IPS DF 4.7 (cell line): ENCODE results near the gene SLC11A1.

Experiments used
- DNase-seq: peaks from one replicate; pipeline ENCODE4 v3.0.0-alpha.2; 2013; ENCODE audit warnings: low spot score; ENCODE audit errors: extremely low read depth

SLC11A1 gene, protein sequence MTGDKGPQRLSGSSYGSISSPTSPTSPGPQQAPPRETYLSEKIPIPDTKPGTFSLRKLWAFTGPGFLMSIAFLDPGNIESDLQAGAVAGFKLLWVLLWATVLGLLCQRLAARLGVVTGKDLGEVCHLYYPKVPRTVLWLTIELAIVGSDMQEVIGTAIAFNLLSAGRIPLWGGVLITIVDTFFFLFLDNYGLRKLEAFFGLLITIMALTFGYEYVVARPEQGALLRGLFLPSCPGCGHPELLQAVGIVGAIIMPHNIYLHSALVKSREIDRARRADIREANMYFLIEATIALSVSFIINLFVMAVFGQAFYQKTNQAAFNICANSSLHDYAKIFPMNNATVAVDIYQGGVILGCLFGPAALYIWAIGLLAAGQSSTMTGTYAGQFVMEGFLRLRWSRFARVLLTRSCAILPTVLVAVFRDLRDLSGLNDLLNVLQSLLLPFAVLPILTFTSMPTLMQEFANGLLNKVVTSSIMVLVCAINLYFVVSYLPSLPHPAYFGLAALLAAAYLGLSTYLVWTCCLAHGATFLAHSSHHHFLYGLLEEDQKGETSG

GRCh38 chr2:218381916-218382366 lies at the start of gene SLC11A1:
SLC11A1 (plus strand) TSS chr2:218382273; CDS start chr2:218382369, 96 bp downstream.
- no peak for DNase-seq

DNA sequence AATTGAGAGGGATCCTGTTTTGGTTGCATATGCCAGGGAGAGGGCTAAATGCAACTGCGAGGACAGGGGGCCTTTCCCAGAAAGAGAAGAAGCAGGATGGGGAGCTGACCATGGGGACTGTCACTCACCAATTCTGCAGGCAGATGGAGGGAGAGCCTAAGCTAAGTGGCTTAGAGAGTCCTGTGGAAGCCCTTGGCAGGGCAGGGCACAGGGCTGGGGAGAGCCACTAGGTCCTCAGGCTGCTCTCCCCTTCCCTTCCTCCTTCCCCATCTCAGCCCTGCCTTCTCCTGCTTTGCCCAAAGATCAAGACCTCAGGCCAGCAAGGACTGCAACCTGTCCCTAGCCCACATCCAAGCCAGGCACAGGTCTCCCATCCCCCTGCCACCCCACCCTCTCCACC lies 49.8 kb upstream of the SLC11A1 start:
- no peak for DNase-seq

GRCh38 chr2:218332920-218333645 lies 49.0 kb upstream of the SLC11A1 start:
- no peak for DNase-seq

DNA sequence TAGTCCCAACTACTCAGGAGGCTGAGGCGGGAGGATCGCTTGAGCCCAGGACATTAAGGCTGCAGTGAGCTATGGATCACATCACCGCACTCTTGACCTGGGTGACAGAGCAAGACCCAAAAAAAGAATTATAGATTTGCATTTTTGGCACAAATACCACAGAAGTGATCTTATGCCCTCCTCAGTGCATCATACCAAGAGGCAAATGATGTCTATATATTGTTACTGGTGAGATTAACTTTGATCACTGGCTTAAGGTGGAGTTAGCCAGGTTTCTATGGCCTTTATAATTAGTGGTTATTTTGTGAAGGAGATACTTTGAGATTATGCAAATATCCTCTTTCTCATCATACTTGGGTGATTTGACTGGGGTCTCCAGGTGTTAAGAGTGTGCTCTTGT lies 47.5 kb upstream of the SLC11A1 start:
- DNase-seq = no peak

DNA sequence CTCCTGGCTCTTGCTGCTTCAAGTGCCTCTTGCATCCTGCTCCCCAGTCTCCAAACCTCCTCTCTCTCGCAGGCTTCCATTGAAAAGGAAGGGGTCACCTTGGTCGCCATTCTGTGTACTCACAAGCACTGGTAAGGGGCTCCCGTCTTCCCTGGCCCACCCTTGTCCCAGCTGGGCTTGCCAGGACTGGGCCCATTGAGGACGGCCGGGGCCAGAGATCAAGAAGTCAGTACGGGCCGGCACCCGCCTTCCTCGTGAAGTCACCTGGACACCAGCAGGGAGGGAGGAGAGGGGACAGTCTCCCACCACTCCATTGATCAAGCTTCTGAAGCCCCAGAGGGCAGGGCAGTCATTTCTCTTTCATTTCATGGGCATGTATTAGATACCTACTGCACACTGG lies 41.4 kb upstream of the SLC11A1 start:
- DNase-seq = no peak

DNA sequence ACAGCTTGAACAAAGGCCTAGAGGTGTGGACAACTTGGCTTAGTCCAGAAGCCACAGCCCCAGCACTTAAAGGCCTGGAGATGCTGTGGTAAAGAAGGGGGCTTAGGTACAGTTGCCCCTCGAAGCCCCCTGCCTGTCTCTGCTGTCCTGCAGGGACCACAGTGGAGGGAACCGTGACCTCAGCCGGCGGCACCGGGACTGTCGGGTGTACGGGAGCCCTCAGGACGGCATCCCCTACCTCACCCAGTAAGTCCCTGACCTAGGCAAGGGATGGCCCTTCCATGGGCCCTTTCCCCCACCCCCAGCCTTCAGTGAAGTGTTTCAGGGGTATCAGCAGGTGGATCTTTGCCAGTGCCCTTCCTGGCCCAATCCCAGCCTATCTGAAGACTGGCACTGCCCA lies 40.7 kb upstream of the SLC11A1 start:
- no peak for DNase-seq

GRCh38 chr2:218342837-218343236 lies 39.2 kb upstream of the SLC11A1 start:
- no peak for DNase-seq

- DNase-seq = no peak
These were observed 38.5 kb upstream of the SLC11A1 start for GRCh38 chr2:218343591-218343990.

GRCh38 chr2:218344090-218344754 lies 37.9 kb upstream of the SLC11A1 start:
- DNase-seq = no peak

- DNase-seq = no peak
These were observed 37.2 kb upstream of the SLC11A1 start for GRCh38 chr2:218344755-218345417.

- DNase-seq = no peak
These were observed 36.4 kb upstream of the SLC11A1 start for GRCh38 chr2:218345491-218346236.

DNA sequence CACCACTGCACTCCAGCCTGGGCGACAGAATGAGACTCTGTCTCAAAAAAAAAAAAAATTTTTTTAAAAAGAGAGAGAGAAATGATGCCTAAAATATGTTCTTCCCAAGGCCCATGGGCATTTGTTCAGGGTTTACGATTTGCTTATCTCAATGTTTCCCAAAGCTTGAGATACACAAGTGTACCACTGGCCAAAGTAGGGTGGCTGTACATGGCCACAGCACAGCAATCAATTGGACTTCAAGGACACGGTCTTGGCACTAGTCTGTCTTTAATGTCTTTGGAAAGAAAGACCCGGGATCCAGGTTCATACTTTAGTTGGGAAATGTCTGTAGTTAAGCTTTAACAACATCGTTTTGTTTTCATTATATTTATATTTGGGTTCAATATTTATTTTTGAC lies 34.9 kb upstream of the SLC11A1 start:
- DNase-seq = no peak

- DNase-seq = no peak
These were observed 28.0 kb upstream of the SLC11A1 start for GRCh38 chr2:218354045-218354444.

- DNase-seq = no peak
These were observed 27.1 kb upstream of the SLC11A1 start for GRCh38 chr2:218354850-218355443.

GRCh38 chr2:218357236-218358177 lies 24.6 kb upstream of the SLC11A1 start:
- no peak for DNase-seq

GRCh38 chr2:218360453-218360852 lies 21.6 kb upstream of the SLC11A1 start:
- no peak for DNase-seq

DNA sequence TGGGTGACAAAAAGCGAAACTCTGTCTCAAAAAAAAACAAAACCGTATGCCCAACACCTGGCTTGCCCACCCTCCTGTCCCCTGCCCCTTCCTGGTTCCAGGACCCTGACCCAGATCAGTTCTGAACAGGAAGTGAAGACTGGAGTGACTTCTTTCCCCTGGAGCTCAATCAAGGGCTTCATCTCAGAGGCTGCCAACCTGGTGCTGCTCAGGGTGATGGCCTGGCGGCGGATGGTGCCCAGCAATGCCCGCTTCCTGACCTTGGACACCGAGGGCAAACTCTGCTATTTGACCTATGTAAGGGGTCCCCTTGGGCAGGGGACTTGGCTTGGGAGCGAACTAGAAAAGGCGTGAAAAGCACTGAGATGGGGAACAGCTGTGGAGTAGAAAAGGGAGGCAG lies 19.5 kb upstream of the SLC11A1 start:
- DNase-seq = no peak

GRCh38 chr2:218363736-218364135 lies 18.3 kb upstream of the SLC11A1 start:
- DNase-seq = no peak

DNA sequence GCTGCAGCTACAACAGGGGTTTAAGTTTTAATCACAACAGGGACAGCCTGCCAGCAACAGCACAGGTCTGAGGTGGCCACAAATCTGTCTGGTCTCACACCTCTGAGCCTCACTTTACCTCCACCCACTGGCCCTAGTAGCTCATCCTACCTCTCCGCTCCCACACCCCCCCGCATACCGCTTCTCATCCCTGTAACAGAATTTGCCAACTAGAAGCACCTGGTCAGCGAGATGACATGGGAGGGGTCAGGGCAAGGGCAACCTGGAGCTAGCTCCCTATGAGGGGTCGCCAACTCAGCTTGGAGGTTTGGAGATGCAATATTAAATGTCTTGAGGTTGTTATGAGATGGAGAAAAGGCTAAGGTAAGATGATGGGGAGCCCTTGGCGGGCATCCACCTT lies 17.9 kb upstream of the SLC11A1 start:
- DNase-seq = no peak
